KMS-11 (cell line): ENCODE data around the gene BEST1.

Experiments
- H2AFZ ChIP-seq: fragments of 200-600 bp; sonication (generic); 2 replicates; pipeline ENCODE4 v1.6.1; 2016; ENCODE audit warnings: antibody characterized with exemption, mixed run types, low read depth
- H3K27ac ChIP-seq: fragments of 200-600 bp; sonication (generic); 2 replicates; pipeline ENCODE4 v1.6.1; 2016; ENCODE audit warnings: mild to moderate bottlenecking, mixed run types
- H3K27me3 ChIP-seq: fragments of 200-600 bp; sonication (generic); 2 replicates; pipeline ENCODE4 v1.6.1; 2017; ENCODE audit warnings: mild to moderate bottlenecking, low read depth, mixed run types, moderate library complexity; ENCODE audit not compliant: insufficient read depth
- H3K36me3 ChIP-seq: fragments of 200-600 bp; sonication (generic); 2 replicates; pipeline ENCODE4 v1.6.1; 2017; ENCODE audit warnings: mild to moderate bottlenecking, mixed run types; ENCODE audit not compliant: insufficient read depth
- H3K4me1 ChIP-seq: fragments of 200-600 bp; sonication (generic); 2 replicates; pipeline ENCODE4 v1.6.1; 2016; ENCODE audit warnings: mild to moderate bottlenecking, low read depth, mixed run types; ENCODE audit not compliant: poor library complexity, severe bottlenecking
- H3K4me2 ChIP-seq: fragments of 200-600 bp; sonication (generic); 2 replicates; pipeline ENCODE4 v1.7.0; 2016; ENCODE audit warnings: mild to moderate bottlenecking, mixed run types
- H3K4me3 ChIP-seq: fragments of 200-600 bp; sonication (generic); IDR thresholded peaks from 2 replicates; pipeline ENCODE4 v1.6.1; 2017; ENCODE audit warnings: low read depth, low read length, mixed read lengths; ENCODE audit not compliant: insufficient read depth
- H3K79me2 ChIP-seq: fragments of 200-600 bp; sonication (generic); 2 replicates; pipeline ENCODE4 v1.6.1; 2016; ENCODE audit warnings: low read depth, mixed run types; ENCODE audit not compliant: insufficient read depth
- H3K9ac ChIP-seq: fragments of 200-600 bp; sonication (generic); 2 replicates; pipeline ENCODE4 v1.6.1; 2016; ENCODE audit warnings: mild to moderate bottlenecking, mixed run types
- H4K20me1 ChIP-seq: fragments of 200-600 bp; sonication (generic); 2 replicates; pipeline ENCODE4 v1.6.1; 2016; ENCODE audit warnings: mild to moderate bottlenecking, mixed run types; ENCODE audit not compliant: insufficient read depth
- TF ChIP-seq, protein P1 (sequence below): fragments of 200-600 bp; sonication (generic); conservative IDR thresholded peaks from 2 replicates; pipeline ENCODE4 v1.6.1; 2017; ENCODE audit warnings: low read depth, mild to moderate bottlenecking, antibody characterized with exemption, low read length, moderate library complexity, mixed read lengths

BEST1 gene

DNA sequence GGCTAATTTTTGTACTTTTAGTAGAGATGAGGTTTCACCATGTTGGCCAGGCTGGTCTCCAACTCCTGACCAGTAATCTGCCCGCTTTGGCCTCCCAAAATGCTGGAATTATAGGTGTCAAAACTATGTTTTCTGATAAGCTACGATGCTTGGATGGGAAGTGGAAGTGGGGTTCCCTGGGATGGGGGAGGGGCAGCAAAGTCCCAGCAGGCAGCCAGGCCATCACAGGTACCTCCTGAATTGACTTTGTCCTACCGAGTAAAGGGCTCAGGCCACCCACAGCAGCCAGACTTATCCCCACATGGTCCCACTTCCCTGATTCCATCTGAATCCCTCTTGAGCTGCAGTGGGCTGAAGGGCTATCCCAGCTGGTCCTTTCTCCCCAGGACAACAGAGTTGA is 10.4 kb downstream of the BEST1 start:
- Histone ChIP-seq H3K4me3 (no peak overlapping the region), H3K4me1 (peaks cover 6% of the 10 kb centered on the region), H3K27me3 (no peaks in the 10 kb centered on the region), H3K9ac (no peak overlapping the region), H4K20me1 (0 out of 2 replicates have a peak, but pooled peaks cover 4% of the 10 kb centered on the region), H3K4me2 (no peak overlapping the region), H3K36me3 (peaks cover 7% of the 10 kb centered on the region; the same call in 1 of the 2 replicates), H3K27ac (no peak overlapping the region), H3K79me2 (peaks cover 9% of the 10 kb centered on the region), H2AFZ (no peak overlapping the region)
- TF ChIP-seq, protein P1, sequence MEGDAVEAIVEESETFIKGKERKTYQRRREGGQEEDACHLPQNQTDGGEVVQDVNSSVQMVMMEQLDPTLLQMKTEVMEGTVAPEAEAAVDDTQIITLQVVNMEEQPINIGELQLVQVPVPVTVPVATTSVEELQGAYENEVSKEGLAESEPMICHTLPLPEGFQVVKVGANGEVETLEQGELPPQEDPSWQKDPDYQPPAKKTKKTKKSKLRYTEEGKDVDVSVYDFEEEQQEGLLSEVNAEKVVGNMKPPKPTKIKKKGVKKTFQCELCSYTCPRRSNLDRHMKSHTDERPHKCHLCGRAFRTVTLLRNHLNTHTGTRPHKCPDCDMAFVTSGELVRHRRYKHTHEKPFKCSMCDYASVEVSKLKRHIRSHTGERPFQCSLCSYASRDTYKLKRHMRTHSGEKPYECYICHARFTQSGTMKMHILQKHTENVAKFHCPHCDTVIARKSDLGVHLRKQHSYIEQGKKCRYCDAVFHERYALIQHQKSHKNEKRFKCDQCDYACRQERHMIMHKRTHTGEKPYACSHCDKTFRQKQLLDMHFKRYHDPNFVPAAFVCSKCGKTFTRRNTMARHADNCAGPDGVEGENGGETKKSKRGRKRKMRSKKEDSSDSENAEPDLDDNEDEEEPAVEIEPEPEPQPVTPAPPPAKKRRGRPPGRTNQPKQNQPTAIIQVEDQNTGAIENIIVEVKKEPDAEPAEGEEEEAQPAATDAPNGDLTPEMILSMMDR, result no peak

GRCh38 chr11:61961570-61962212 is 11.5 kb downstream of the BEST1 start:
- Histone ChIP-seq H3K36me3 (peaks cover 7% of the 10 kb centered on the region; the same call in 1 of the 2 replicates), H3K27me3 (no peaks in the 10 kb centered on the region), H3K4me3 (no peak overlapping the region), H2AFZ (no peak overlapping the region), H3K27ac (no peak overlapping the region), H3K79me2 (peaks cover 20% of the 10 kb centered on the region), H3K9ac (no peak overlapping the region), H3K4me1 (peaks cover 14% of the 10 kb centered on the region), H4K20me1 (peaks cover 9% of the 10 kb centered on the region; the same call in 1 of the 2 replicates), H3K4me2 (no peak overlapping the region)
- TF ChIP-seq, protein P1, result no peak

DNA sequence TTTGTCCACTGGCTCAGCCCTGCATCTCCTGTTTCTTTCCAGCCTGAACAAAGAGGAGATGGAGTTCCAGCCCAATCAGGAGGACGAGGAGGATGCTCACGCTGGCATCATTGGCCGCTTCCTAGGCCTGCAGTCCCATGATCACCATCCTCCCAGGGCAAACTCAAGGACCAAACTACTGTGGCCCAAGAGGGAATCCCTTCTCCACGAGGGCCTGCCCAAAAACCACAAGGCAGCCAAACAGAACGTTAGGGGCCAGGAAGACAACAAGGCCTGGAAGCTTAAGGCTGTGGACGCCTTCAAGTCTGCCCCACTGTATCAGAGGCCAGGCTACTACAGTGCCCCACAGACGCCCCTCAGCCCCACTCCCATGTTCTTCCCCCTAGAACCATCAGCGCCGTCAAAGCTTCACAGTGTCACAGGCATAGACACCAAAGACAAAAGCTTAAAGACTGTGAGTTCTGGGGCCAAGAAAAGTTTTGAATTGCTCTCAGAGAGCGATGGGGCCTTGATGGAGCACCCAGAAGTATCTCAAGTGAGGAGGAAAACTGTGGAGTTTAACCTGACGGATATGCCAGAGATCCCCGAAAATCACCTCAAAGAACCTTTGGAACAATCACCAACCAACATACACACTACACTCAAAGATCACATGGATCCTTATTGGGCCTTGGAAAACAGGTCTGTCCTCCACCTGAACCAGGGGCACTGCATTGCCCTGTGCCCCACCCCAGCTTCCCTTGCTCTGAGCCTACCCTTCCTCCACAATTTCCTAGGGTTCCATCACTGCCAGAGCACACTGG is 12.3 kb downstream of the BEST1 start:
- Histone ChIP-seq H3K36me3 (peaks cover 7% of the 10 kb centered on the region; the same call in 1 of the 2 replicates), H3K79me2 (peaks cover 27% of the 10 kb centered on the region), H2AFZ (no peak overlapping the region), H4K20me1 (peaks cover 12% of the 10 kb centered on the region; the same call in 1 of the 2 replicates), H3K4me3 (no peak overlapping the region), H3K27me3 (no peaks in the 10 kb centered on the region), H3K27ac (no peak overlapping the region), H3K4me1 (peaks cover 14% of the 10 kb centered on the region), H3K4me2 (no peak overlapping the region), H3K9ac (no peak overlapping the region)
- TF ChIP-seq, protein P1, result no peak

DNA sequence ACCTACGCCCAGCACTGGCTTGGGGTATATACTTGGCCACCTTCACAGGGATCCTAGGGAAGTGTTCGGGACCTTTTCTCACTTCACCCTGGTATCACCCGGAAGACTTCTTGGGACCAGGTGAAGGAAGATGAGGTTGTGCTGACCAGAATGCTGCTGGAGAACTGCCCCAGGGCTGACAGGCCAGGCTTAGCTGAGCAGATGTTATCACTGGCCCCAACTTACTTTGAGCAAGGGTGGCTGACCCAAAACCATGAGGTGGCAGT is 12.8 kb downstream of the BEST1 start:
- Histone ChIP-seq H3K4me1 (peaks cover 14% of the 10 kb centered on the region), H4K20me1 (peaks cover 12% of the 10 kb centered on the region; the same call in 1 of the 2 replicates), H3K9ac (no peak overlapping the region), H3K27ac (no peak overlapping the region), H3K36me3 (peaks cover 7% of the 10 kb centered on the region; the same call in 1 of the 2 replicates), H3K27me3 (no peaks in the 10 kb centered on the region), H3K4me3 (no peak overlapping the region), H3K79me2 (peaks cover 27% of the 10 kb centered on the region), H2AFZ (no peak overlapping the region), H3K4me2 (no peak overlapping the region)
- TF ChIP-seq, protein P1, result no peak
